ENCODE results near the gene HGFAC.

Gene HGFAC

DNA sequence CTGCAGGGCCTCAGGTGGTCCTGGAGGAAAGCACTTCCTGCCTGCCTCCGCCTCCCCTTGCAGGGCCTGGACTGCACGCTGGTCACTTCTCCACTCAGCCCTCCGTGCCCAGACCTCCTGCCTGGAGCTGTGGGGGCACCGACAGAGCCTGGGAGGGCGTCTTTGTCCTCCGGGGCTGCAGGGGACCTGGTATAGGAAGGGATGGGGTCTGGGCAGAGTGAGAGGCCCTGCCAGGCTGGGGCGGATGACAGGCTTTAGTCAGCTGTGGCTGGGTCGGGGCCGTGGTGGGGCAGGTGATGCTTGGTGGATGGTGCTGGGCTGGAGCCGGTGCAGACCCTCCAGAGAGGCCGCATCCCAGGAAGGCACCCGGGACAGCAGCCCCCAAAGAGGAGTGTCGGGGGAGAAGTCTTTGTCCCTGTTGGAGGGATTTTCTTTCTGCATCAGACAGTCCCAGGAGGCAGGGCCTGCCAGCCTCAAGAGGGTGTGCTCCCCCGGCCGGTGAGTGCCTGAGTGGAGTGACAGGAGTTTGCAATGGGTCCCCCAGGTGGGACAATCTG is 22.7 kb downstream of the HGFAC start:
- DNase-seq = no peak

DNA sequence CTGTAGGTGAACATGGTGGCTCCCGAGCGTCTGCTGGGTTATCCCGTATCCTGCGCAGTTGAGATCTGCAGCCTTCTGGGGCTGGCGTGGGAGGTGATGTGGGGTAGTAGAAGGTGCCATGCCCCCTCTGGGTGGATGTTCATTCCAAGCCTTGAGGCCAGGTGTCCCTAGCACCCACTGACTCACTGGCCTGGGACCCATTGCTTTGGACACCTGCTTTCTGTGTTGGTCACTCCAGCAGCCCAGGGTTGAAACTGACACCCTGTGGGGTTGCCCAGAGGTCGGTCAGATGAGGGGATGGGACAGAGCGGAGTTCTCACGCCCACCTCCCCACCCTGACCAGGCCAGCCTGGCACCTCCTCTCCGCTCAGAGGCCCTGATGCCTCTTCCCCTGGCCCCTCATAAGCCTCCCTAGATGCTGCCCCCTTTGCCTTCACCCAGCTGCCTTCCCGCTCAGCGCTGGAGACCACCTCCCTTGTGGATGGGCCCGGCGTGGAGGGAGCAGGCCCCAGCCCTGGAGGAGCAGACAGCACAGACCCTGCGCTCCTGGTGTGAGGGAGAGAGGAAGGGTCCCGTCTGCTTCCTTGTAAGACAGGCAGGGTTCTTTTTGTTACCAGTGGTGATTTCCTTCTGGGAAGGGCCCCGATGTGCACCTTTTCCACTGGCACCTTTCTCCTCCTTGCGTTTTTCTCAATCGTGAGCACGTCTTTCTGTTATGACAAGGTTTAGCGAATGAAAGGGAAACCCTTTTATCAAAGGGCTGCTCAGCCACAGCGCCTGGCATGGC is 23.3 kb downstream of the HGFAC start:
- DNase-seq = no peak

DNA sequence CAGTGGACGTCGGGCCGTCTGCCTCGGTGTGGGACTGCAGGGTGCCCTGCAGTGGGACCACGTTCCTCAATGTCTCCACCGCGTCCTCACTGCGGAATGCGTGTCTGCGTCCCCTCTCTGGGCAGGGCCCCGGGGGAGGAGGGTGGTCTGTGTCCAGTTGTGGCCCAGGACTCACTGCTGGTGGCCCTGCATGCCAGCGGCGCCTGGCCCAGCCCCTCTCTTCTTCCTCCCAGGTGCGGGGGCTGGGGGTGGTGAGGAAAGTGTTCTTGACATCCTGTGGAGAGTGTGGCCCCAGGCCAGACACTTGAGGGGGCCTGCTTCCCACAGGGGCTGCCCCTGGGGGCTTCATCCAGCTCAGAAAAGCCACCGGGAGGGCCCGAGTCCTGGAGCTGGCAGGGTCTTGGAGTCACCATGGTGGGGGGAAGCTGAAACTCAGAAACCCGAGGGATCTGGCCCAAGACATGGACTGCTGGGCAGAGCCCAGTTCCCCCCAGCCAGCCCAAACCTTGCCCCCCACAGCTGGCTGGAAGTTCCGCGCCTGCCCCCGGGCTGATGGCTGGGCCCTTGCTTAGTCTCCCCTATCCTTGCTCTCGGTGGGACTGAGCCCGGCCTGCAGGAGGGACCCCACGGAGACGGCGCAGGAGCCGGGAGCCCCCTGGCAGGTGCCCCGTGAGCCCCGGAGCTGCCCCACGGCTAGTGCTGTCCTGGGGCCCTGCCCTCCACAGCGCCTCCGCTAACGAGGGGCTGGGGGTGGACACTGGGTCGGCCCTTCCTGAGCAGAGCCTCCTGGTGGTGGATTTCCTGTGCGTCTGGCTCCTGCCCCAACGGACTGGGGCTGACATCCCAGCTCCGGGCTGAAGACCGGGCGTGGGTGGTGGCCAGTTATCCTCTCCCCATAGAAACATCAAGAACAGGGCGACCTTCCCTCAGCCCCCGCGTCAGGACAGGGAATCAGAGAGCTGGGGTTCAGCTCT is 24.2 kb downstream of the HGFAC start:
- no peak for DNase-seq

DNA sequence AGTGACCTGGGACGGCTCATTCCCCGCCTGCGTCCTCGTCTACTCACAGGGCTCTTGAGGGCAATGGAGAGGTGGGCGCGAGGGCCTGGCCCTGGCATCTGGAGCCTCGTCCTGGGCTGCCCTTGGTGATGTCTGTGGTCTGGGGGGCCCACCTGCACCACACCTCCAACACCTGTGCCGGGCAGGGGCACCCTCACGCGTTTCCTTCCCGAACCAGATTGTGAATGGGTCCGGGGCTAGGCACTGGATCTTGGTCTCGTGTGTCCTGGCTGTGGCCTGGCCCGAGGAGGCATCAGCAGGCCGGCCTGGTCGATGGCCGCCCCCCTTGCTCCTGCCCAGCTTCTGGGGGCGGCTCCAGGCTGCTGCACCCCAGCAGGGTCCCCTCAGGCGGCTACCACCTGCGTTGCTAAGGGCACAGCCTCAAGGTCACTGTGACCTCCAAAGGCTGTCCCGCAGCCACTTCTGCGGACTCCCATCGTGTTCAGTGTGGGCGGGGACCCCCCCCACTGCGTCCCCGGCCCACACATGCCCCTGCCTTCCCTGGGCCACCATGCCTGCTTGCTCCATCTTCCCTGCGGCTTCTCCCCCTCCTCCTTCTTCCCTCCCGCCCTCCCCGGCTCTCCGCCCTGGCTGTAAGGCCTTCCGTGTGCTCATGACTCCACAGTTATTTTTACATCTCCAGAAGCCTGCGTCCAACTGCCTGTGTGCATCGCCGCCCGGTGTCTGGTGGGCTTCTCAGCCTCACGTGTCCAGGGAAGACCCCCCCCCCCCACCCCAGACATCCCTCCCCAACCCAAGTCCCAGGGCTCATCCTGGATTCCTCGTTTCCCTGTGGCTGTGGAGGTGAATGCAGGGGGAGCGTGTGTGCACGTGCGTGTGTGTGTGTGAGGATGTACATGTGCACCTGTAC is 25.2 kb downstream of the HGFAC start:
- DNase-seq = no peak

DNA sequence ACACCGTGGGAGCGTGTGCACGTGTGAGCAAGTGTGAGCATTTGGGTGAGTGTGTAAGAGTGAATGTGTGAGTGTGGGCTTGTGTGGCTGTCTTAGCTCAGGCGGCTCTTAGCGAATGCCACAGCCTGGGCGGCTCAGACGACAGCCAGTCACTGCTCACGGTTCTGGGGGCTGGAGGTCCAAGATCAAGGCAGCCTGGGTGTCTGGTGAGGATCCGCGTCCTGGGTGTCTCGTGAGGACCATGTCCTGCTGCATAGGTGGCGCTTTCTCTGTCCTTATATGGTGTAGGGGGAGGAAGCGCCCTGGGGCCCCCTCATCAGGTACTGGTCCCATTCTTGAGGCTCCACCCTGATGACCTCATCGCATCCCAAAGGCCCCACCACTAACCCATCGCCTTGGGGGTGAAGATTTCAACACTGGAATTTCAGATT is 25.8 kb downstream of the HGFAC start:
- no peak for DNase-seq

DNA sequence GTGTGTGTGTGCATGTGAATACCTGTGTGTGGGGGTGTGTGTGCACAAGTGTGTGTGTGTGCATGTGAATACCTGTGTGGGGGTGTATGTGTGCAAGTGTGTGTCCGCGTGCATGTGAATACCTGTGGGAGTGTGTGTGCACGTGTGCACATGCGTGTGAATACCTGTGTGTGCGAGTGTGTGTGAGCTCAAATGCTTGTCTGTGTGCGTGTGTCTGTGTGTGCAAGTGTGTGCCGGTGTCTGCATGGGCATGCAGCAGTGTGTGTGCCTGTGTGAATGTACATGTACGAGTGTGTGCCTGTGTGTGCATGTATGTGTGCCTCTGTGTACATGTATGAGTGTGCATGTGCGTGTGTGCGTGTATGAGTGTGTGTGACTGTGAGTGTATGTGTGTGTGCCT is 26.4 kb downstream of the HGFAC start:
- DNase-seq = no peak

DNA sequence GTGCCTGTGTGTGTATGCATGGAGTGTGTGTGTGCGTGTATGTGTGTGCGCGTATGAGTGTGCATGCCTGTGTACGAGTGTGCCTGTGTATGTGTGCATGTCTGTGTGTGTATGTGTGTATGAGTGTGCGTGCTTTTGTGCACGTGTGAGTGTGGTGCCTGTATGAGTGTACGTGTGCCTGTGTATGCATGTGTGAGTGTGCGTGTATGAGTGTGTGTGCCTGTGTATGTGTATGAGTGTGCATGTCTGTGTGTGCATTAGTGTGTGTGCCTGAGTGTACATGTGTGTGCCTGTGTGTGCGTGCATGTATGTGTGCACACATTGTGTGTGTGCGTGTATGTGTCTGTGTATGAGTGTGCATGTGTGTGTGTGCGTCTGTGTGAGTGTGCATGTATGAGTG is 27.0 kb downstream of the HGFAC start:
- DNase-seq = no peak

DNA sequence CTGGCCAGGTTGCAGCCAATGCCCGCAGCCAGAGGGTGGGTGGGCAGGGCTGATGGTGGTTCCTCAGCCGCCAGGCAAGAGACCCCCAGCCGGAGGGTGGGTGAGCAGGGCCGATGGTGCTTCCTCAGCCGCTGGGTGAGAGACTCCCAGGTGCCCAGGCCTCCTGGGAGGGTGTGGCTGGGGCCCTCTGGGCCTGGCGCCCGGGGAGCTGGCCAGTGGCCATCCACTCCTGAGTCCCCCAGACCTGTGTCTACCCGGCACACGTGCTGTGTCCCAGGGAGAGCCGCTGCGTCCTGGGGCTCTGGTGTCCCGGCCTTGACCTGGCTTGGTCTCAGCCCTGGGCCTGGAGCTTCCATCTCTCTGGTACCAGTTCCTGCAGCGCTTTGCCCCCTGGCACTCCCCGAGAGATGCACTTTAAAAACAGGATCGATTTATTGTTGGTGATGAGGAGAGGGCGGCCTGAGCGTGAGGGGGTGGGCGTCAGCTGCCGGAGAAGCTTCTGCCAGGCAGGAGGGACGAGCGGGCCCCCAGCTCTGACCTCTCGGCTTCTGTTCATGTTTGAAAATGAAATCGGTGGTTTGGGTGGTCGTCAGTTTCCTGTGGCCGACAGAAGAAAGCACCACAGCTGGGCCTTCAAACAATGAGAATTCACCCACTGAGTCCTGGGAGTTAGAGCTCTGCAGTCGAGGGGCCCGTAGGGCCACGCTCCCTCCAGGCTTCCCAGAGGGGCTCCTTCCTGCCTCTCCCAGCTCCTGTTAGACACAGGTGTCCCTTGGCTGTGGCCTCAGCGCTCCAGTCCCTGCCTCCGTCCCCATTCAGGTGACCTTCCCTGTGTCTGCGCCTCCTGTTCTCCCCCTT is 27.8 kb downstream of the HGFAC start:
- DNase-seq = no peak

DNA sequence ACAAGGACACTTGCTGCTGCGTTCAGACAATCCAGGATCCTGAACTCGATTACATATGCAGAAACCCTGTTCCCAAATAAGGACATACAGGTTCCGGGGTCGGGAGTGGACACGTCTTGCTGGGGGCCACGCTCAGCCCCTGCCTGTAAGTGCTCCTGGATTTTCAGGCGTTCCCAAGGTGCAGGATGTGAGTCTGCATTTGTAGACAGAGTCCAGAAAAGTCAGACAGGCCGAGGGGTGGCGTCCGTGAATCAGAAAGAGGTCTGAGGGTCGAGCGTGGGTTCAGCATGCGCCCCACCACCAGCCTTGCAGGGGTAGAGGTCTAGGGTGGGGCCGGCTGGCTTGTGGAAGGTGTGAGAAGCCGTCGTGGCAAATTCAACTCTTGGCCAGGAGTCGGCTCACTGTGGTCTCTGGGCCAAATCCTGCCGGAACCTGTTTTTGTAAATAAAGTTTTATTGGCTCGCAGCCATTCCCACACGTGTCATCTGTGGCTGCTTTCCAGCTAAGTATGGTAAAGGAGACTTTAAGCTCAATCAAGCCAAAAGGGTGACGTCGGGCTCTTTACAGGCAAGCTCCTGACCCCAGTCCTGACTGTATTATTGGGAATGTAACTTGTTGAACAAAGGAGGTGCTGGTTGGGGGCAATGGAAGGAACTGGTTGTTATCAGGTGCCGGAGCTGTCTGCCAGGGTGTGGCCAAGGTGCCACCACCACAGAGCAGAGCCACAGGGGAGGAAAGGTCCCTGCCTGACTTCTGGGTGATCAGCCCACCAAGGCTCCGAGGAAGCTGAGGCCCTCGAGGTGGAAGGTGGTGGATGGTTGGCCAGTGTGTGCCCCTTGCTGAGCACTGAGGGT is 28.7 kb downstream of the HGFAC start:
- no peak for DNase-seq

DNA sequence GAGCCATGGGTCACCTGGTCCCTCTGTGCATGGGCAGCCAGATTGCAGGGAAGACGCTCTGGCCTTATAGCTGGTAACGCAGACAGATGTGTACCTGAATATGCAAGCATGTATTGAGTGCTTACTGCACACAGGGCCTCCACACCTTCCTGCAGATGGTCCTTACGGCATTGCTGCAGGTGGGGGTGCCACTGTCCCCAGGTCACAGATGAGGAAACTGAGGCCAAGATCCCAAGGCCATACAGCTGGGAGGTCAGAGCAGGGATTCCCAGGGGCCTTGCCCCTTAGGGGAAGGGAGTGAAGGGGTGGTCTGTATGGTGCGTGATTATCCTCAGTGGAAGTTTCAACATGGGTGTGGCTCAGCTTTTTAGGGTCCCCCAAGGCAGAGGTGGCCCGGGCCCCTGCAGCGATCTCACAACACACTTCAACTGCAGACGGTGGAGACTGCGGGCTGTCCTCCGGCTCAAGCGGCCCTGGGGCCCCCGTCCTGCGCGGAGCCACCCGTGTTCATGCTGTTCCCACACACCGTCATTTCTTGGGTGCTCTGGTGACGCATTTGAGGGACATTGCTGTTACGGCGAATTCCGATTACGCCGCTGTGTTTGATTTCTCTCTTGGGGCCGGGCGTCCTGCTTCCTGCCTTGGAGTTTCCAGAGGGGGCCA is 29.5 kb downstream of the HGFAC start:
- DNase-seq = no peak

DNA sequence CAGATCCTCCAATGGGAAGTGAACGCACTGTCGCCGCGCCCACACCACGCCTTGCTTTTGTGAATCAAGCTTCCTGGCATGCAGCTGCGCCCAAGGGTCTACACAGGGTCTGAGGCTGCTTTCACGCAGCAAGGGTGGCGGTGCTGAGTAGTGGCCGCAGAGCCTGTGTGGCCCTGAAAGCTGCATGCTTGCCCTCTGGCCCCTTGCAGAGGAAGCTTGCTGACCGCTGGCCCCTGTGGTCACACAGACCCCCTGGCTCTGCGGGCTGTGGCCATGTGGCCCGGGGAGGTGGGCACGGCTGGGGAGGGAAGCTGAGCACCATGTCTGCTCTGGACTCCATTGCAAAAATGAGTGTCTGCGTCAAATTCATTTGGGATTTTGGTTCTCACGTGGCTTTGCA is 30.1 kb downstream of the HGFAC start:
- DNase-seq = no peak

DNA sequence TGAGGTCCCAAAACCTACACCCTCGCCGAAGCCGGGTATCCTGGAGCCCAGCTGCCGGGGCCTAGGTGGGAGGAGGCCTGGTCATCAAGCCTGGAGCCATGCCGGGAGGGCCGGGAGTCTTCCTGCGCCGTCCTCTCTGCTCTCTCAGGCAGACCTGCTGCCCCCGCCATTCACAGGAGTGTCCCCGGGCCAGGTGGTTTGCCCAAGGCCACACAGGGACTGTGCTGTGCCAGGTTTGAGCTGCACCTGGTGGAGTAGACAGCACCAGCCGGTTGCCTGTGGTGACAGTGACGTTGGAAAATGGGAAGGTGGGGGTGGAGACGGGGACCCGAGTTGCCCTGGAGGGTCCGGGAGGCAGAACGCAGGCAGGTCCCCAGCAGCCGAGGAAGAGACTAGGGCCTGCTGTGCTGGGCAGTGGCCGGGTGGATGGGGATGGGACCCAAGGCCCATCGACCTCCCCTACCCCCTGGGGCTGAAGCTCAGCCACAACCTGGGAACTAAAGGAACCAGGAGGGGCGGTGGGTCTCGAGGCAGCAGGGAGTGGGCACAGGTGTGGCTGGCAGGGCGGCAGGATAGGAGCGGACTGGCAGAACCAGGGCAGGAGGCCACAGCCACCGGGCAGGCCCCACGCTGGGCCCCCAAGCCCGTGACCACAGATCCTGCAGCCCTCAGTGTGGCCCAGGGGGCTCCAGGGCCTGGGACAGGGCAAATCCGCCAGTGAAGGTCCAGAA is 30.8 kb downstream of the HGFAC start:
- DNase-seq = no peak

DNA sequence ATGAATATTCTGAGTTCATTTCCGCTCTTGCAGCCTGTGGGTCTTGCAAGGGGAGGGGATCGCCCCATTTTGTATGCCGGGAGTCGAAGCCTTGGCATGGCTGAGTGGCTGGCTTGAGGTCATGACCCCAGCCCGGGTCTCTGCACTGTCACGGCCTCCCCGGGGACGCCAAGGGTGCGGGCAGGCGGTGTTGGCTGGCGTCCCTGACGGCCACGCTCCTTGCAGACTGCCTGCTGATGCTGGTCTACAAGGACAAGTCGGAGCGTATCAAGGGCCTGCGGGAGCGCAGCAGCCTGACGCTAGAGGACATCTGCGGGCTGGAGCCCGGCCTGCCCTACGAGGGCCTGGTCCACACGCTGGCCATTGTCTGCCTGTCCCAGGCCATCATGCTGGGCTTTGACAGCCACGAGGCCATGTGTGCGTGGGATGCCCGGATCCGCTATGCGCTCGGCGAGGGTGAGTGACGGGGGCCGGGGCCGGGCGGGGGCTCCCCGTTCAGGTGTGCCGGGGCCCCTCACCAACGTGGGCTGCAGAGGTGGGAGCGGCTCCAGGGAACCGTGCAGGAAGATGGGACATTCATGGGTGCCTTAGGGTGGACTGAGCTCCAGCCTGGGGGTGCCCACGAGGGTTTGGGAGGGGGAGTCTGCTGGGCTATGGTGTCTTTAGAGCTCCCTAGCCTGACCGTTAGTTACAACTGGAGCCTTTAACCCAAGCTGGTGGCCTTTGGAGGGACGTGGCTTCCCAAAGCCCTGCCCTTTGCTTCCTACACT is 31.6 kb downstream of the HGFAC start:
- no peak for DNase-seq

DNA sequence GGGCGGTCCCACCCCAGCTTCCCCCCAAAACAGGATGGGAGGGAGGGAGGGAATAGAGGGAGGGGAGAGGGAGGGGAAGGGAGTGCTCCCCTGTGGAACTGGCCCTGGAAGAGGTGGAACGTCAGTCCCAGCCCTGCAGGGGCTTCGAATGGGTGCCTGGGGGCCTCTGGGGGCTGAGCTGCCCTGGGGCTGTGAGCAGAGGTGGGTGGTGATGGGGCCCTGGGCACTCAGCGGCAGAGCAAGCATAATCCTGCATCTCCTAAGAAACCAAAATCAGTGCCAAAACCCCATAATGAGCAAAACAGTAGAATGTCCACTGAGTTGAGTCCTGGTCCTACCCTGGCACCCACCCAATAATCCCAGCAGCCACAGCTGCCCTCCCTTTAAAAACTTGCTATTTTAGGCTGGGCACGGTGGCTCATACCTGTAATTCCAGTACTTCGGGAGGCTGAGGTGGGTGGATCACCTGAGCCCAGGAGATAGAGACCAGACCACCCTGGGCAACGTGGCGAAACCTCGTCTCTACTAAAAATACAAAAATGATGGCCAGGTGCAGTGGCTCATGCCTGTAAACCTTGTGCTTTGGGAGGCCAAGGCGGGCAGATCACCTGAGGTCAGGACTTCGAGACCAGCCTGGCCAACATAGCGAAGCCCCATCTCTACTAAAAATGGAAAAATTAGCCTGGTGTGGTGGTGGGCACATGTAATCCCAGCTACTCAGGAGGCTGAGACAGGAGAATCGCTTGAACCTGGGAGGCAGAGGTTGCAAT is 32.4 kb downstream of the HGFAC start:
- DNase-seq = no peak

DNA sequence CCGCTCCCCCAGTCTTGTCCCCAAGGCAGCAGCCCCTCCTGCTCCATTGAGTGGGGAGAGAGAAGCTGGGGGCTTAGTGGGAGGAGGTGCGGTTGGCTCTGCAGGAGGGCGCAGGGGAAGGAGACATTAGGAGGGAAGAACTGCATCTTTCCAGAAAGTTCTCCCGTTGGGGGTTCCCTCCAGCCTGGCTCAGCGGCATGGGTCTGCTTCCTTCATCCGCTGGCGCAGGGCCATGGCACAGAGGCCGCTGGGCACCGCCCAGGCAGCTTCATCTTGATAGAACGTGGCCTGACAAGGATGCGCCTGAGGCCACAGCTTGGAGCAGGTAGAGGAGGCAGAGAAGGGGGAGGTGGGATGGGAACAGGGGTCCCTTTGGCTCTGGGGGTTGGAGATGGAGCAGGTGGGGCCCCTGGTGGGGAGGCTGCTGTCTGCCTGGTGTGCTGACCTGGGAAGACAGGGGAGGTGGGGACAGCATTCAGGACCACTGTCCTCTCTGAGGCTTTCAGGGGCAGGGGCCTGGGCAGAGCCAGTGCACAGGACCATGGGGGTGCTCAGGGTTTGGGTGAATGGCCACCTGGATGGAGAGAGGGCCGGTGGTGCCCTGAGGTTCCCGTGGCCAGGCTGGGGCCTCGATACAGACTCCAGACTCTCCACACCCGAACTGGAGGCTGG is 33.4 kb downstream of the HGFAC start:
- DNase-seq = no peak

DNA sequence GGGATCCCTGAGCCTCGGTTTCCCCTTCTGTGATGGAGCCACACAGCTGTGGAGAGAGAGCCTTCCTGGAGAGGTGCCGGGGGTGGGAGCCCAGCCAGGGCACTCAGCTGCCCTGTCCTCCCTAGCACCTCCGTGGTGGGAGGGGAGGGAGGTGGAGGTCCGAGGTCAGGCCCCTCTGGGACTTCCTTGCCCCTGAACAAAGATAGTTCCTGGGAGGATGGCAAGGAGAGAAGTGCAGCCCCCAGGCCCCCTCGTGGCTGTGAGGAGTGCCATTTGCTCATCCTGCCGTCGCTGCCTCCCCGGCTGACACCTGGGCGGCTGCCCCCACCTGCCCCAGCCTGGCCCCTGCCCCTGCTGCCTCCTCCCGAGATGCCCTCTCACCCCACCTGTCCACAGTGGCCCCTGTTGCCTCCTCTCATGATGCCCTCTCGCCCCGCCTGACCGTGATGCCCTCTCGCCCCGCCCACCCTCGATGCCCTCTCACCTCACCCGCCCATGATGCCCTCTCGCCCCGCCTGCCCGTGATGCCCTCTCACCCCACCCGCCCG is 34.0 kb downstream of the HGFAC start:
- DNase-seq = no peak

DNA sequence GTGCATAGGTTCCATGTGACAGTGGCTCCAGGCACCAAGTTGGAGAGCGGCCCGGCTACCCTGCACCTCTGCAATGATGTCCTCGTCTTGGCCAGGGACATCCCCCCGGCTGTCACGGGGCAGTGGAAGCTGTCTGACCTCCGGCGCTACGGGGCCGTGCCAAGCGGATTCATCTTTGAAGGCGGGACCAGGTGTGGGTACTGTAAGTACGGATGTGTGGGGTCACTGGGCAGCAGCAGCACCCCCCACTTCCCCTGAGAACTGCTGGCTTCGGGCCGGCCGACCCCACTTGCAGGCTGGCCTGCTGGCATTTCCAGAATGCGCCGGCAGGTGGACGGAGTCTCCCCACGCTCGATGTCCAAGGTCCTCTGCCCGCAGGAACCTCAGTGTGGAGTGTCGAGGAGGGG is 34.6 kb downstream of the HGFAC start:
- DNase-seq = no peak

All from NK-92 treated with Interleukin-12 subunit alpha and Interleukin-12 subunit beta, amount 100 ng/mL, for 24 hours (cell line).